GM21515 (cell line): ENCODE data around the gene ADRM1.

Experiments
- ATAC-seq: cut with Tn5 transposase; IDR thresholded peaks from one replicate; pipeline ENCODE4 v1.9.1; 2021; ENCODE audit not compliant: unreplicated experiment

The ADRM1 gene

GRCh38 chr20:62352402-62353288, 49.8 kb downstream of the ADRM1 start:
- ATAC-seq, result no peak

GRCh38 chr20:62353289-62354030, 50.7 kb downstream of the ADRM1 start:
- no peak for ATAC-seq

- ATAC-seq, result no peak
Measured at GRCh38 chr20:62354031-62354808, 51.4 kb downstream of the ADRM1 start.

GRCh38 chr20:62354811-62355341, 52.1 kb downstream of the ADRM1 start:
- ATAC-seq, result no peak

GRCh38 chr20:62355516-62355877, 52.7 kb downstream of the ADRM1 start:
- no peak for ATAC-seq

- ATAC-seq, result no peak
Measured at GRCh38 chr20:62355878-62356588, 53.2 kb downstream of the ADRM1 start.

- no peak for ATAC-seq
Measured at GRCh38 chr20:62356589-62357186, 53.9 kb downstream of the ADRM1 start.

GRCh38 chr20:62357187-62357667, 54.4 kb downstream of the ADRM1 start:
- no peak for ATAC-seq

GRCh38 chr20:62357681-62358080, 54.9 kb downstream of the ADRM1 start:
- ATAC-seq, result no peak
